Caco-2 (cell line): ENCODE data around the gene TGM6. TPM values are rescaled to one million over a fixed set of nuclear protein-coding genes. Genes with fewer than 3 reads are reported as not detected.

Experiments
- BruUV-seq: library from RNA; stranded (reverse); fragments of 400-500 nt; replicated peaks from 2 replicates; lab custom pipeline; 2021; lab: Mats Ljungman, UMichigan
- CTCF ChIA-PET: fragments of 300-600 bp; sonication (Branson Sonifier 250); formaldehyde crosslinking; loops from one replicate; lab custom pipeline; 2022; ENCODE audit warnings: antibody characterized with exemption; lab: Charles Lee
- POLR2A ChIA-PET: fragments of 300-600 bp; sonication (Branson Sonifier 250); formaldehyde crosslinking; loops from one replicate; lab custom pipeline; 2022; ENCODE audit warnings: antibody characterized with exemption; lab: Charles Lee
- DNase-seq, 2 experiments: peaks; one replicate each; pipeline versions ENCODE4 v3.0.0 to v3.0.0-alpha.2; 2020 to 2022
- H3K27me3 ChIP-seq: replicated peaks from 2 replicates; pipeline ENCODE4 v1.6.0; 2011; ENCODE audit warnings: low read length; ENCODE audit not compliant: control insufficient read depth, insufficient read depth
- H3K36me3 ChIP-seq: 2 replicates; pipeline ENCODE4 v1.5.1; 2011; ENCODE audit warnings: low read length; ENCODE audit not compliant: control insufficient read depth, insufficient read depth
- H3K4me1 ChIP-seq: fragments of 250-450 bp; sonication (Bioruptor Pico); 2 replicates; pipeline ENCODE4 v1.5.1; 2020; ENCODE audit warnings: mild to moderate bottlenecking
- H3K4me3 ChIP-seq: 2 replicates; pipeline ENCODE4 v1.5.1; 2011; ENCODE audit warnings: low read depth, mild to moderate bottlenecking, control low read depth, low read length
- H3K9me3 ChIP-seq: fragments of 250-450 bp; sonication (Bioruptor Pico); 2 replicates; pipeline ENCODE4 v1.5.1; 2020; ENCODE audit warnings: mild to moderate bottlenecking, moderate library complexity
- H3K27ac Mint-ChIP-seq: one replicate; pipeline ENCODE4 v1.8.0; 2022; ENCODE audit warnings: mixed read lengths; ENCODE audit not compliant: unreplicated experiment
- H3K27me3 Mint-ChIP-seq: one replicate; pipeline ENCODE4 v1.8.0; 2022; ENCODE audit warnings: mixed read lengths; ENCODE audit not compliant: insufficient read depth, unreplicated experiment
- H3K36me3 Mint-ChIP-seq: one replicate; pipeline ENCODE4 v1.8.0; 2022; ENCODE audit warnings: mild to moderate bottlenecking, mixed read lengths; ENCODE audit not compliant: insufficient read depth, unreplicated experiment
- H3K4me1 Mint-ChIP-seq: one replicate; pipeline ENCODE4 v1.8.0; 2022; ENCODE audit warnings: low read depth, mixed read lengths; ENCODE audit not compliant: unreplicated experiment
- H3K4me3 Mint-ChIP-seq: one replicate; pipeline ENCODE4 v1.8.0; 2022; ENCODE audit warnings: mild to moderate bottlenecking, moderate library complexity, mixed read lengths; ENCODE audit not compliant: unreplicated experiment
- H3K9me3 Mint-ChIP-seq: one replicate; pipeline ENCODE4 v1.8.0; 2022; ENCODE audit warnings: mixed read lengths; ENCODE audit not compliant: unreplicated experiment
- intact Hi-C: fragments of 100-400 bp; cut with micrococcal nuclease; formaldehyde crosslinking; loops from one replicate; pipeline ENCODE4 v1.10.0; 2022; ENCODE audit not compliant: unreplicated experiment
- total RNA-seq: library from RNA; stranded (reverse); gene quantifications from 2 replicates; pipeline ENCODE4 v1.2.3, GENCODE V29; 2022
- TF ChIP-seq, protein P1 (sequence below), 2 experiments: fragments of 200-600 bp in 1 of 2; IDR thresholded peaks; 1 replicate in 1 of 2; 2 replicates in 1 of 2; pipeline versions ENCODE4 v1.5.1 to v1.8.0; 2011 to 2022; ENCODE audit warnings: antibody characterized with exemption in 1 of 2, control low read depth in 1 of 2, inconsistent platforms in 1 of 2, low read depth in 1 of 2, low read length in 1 of 2, mild to moderate bottlenecking in 1 of 2, moderate library complexity in 1 of 2; ENCODE audit not compliant: insufficient read depth in 1 of 2, severe bottlenecking in 1 of 2, unreplicated experiment in 1 of 2

TGM6 gene
- total RNA-seq, 1 experiment from 2014 or later: not detected

DNA sequence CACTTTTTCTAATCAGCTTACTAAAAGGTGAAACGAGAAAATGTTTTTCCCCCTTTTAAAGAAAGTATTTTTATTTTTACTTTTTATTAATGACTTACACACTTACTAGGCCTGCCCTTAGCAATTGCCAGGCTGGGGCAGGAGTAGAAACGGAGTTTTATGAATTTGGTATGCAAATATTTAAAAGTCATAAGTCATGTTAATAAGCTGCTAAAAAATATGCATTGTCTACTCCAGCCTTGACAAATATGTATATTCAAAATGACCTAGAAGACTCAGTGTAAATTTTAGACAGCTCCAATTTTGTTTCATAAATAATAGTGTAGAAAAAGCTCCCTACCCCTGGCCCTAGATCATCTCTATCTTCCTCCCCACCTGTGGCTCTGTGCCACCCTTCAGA lies 17.5 kb upstream of the TGM6 start:
- H3K27me3 ChIP-seq: no peaks in the 10 kb centered on the region
- peaks cover 16% of the 10 kb centered on the region for H3K27me3 Mint-ChIP-seq
- H3K9me3 ChIP-seq: no peaks in the 10 kb centered on the region; the same call in 1 of the 2 replicates
- no peak overlapping the region for H3K27ac Mint-ChIP-seq
- H3K9me3 Mint-ChIP-seq: peaks cover 13% of the 10 kb centered on the region
- DNase-seq: no peak
- CTCF ChIA-PET: no interaction called here
- H3K4me1 ChIP-seq: no peaks in the 10 kb centered on the region
- no peaks in the 10 kb centered on the region for H3K4me1 Mint-ChIP-seq
- no peak overlapping the region for H3K4me3 Mint-ChIP-seq
- POLR2A ChIA-PET: no interaction called here
- no peaks in the 10 kb centered on the region for H3K36me3 ChIP-seq
- BruUV-seq: no TSS peak
- H3K36me3 Mint-ChIP-seq: no peaks in the 10 kb centered on the region
- H3K4me3 ChIP-seq: no peak overlapping the region
- TF ChIP-seq, protein P1, sequence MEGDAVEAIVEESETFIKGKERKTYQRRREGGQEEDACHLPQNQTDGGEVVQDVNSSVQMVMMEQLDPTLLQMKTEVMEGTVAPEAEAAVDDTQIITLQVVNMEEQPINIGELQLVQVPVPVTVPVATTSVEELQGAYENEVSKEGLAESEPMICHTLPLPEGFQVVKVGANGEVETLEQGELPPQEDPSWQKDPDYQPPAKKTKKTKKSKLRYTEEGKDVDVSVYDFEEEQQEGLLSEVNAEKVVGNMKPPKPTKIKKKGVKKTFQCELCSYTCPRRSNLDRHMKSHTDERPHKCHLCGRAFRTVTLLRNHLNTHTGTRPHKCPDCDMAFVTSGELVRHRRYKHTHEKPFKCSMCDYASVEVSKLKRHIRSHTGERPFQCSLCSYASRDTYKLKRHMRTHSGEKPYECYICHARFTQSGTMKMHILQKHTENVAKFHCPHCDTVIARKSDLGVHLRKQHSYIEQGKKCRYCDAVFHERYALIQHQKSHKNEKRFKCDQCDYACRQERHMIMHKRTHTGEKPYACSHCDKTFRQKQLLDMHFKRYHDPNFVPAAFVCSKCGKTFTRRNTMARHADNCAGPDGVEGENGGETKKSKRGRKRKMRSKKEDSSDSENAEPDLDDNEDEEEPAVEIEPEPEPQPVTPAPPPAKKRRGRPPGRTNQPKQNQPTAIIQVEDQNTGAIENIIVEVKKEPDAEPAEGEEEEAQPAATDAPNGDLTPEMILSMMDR (IDR thresholded peaks at IDR 0.05; ENCODE audit: insufficient read depth in 1 of 2, low read depth in 1 of 2, low read length in 1 of 2, severe bottlenecking in 1 of 2, unreplicated experiment in 1 of 2): no peak
- intact Hi-C loops: no loop called here

DNA sequence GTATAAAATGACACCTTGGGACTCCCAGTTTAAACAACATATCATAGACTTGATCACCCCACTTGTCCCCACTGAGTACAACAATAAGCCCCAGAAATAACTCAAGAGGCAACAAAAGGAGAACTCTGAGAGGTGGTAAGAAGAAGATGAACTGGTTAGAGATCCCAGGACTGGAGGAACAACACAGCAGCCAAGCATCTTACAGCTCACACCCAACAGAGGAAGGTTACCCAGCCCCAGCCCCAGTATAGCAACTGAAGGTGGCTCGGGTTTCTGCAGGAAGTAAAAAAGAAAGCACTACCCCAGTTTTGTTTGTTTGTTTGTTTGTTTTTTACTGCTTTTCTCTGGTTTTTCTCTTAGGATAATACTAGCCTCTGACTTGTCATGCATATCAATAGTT lies 17.1 kb upstream of the TGM6 start:
- POLR2A ChIA-PET: no interaction called here
- Histone ChIP-seq H3K4me3 (no peak overlapping the region), H3K36me3 (no peaks in the 10 kb centered on the region), H3K9me3 (peaks cover 2% of the 10 kb centered on the region; the same call in 1 of the 2 replicates), H3K4me1 (no peaks in the 10 kb centered on the region), H3K27me3 (no peaks in the 10 kb centered on the region)
- H3K27me3 Mint-ChIP-seq: peaks cover 16% of the 10 kb centered on the region
- H3K36me3 Mint-ChIP-seq: no peaks in the 10 kb centered on the region
- no peak overlapping the region for H3K4me3 Mint-ChIP-seq
- BruUV-seq: no TSS peak
- H3K4me1 Mint-ChIP-seq: no peaks in the 10 kb centered on the region
- peaks cover 14% of the 10 kb centered on the region for H3K9me3 Mint-ChIP-seq
- DNase-seq: no peak
- CTCF ChIA-PET: no interaction called here
- TF ChIP-seq, protein P1 (IDR thresholded peaks at IDR 0.05; ENCODE audit: insufficient read depth in 1 of 2, low read depth in 1 of 2, low read length in 1 of 2, severe bottlenecking in 1 of 2, unreplicated experiment in 1 of 2): no peak
- no peak overlapping the region for H3K27ac Mint-ChIP-seq
- intact Hi-C loops: no loop called here

DNA sequence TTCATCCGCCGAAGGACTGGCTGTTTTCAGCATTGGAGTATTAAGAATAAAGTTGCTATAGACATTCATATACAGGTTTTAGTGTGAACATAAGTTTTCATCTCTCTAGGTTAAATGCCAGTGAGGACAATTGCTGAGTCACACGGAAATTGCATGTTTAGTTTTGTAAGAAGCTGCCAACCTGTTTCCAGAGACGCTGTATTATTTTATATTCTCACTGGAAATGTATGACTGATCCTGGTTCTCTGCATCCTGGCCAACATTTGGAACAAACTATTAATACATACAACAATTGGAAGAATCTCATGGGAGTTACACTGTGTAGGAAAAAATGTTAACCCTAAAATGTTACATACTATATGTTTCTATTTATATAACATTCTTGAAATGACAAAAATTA lies 16.7 kb upstream of the TGM6 start:
- ChIA-PET POLR2A (no interaction called here), CTCF (no interaction called here)
- Mint-ChIP-seq H3K36me3 (no peaks in the 10 kb centered on the region), H3K4me3 (no peak overlapping the region), H3K27ac (no peak overlapping the region), H3K27me3 (peaks cover 16% of the 10 kb centered on the region), H3K9me3 (peaks cover 18% of the 10 kb centered on the region), H3K4me1 (no peaks in the 10 kb centered on the region)
- TF ChIP-seq, protein P1 (IDR thresholded peaks at IDR 0.05; ENCODE audit: insufficient read depth in 1 of 2, low read depth in 1 of 2, low read length in 1 of 2, severe bottlenecking in 1 of 2, unreplicated experiment in 1 of 2): no peak
- intact Hi-C loops: no loop called here
- H3K4me1 ChIP-seq: no peaks in the 10 kb centered on the region
- no TSS peak for BruUV-seq
- no peaks in the 10 kb centered on the region for H3K27me3 ChIP-seq
- H3K36me3 ChIP-seq: no peaks in the 10 kb centered on the region
- H3K9me3 ChIP-seq: peaks cover 5% of the 10 kb centered on the region; the same call in 1 of the 2 replicates
- no peak for DNase-seq
- H3K4me3 ChIP-seq: no peak overlapping the region
